HL-60 (cell line): ENCODE results near the gene SLC49A4.

Experiments used
- CTCF ChIP-seq: IDR thresholded peaks from one replicate; pipeline ENCODE4 v1.5.1; 2011; ENCODE audit warnings: low read length, control low read depth, inconsistent platforms; ENCODE audit not compliant: insufficient read depth
- GABPA ChIP-seq: IDR thresholded peaks from 2 replicates; pipeline ENCODE4 v1.6.1; 2012; ENCODE audit warnings: low read depth
- POLR2AphosphoS5 ChIP-seq: IDR thresholded peaks from 2 replicates; pipeline ENCODE4 v1.6.1; 2012; ENCODE audit warnings: low read depth
- REST ChIP-seq: IDR thresholded peaks from 2 replicates; pipeline ENCODE4 v1.6.1; 2012; ENCODE audit warnings: low read depth; ENCODE audit not compliant: insufficient replicate concordance
- SPI1 ChIP-seq: IDR thresholded peaks from 2 replicates; pipeline ENCODE4 v1.6.1; 2012; ENCODE audit warnings: low read depth, mild to moderate bottlenecking, borderline replicate concordance

DNA sequence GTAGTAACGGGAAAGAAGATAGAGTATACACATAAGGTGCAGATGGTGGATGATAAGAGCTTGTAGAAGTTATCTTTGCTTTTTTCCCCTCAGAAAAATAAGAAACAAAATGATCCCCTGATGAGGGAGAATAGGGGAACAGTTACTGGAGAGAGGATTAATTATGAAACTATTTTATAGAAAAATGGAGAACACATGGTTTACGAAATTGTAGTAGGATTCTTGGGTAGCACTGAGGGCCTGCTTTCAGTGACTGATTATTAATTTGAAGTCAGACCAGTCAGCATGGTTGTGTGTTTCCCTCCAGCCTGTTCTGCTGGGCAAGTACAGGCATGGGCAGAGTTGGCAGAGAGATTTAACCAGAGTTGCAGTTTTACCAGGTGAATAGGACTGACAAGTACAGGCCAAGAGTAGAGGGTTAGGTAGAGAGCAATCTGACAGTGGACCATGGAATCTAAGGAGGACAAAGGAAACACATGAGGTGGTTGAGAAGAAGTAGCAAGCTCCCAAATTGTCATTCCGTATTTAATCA, 5.9 kb downstream of the SLC49A4 start:
- TF ChIP-seq CTCF = no peak
- no peak for TF ChIP-seq REST
- TF ChIP-seq GABPA = no peak
- no peak for TF ChIP-seq POLR2AphosphoS5
- TF ChIP-seq SPI1 = no peak
